Measurements from ENCODE around the gene USP49.
"Not testable (repeated sequence)": the region's sequence is repeated elsewhere in the genome, so short reads cannot be mapped to it uniquely, and the experiment has no call there.

USP49 gene

GRCh38 chr6:41895300-41896233 is at the start of gene USP49:
Gene USP49, minus strand, starts transcription at chr6:41895375. Its CDS starts 88,392 bp downstream, at chr6:41806983.
- peak within 1 kb of the TSS; percentile 66 to 82 for H3K9ac ChIP-seq (ENCODE audit: low read depth in 1 of 2, low read length in 2 of 2)
- H3K4me1 ChIP-seq (ENCODE audit: control insufficient read depth in 2 of 2, insufficient read depth in 2 of 2, low read length in 2 of 2): peaks cover 9 to 15% of the 10 kb centered on the region in 2 donors
- H3K36me3 ChIP-seq (ENCODE audit: control insufficient read depth in 2 of 2, insufficient read depth in 2 of 2, low read length in 2 of 2): no peaks in the 10 kb centered on the region
- H3K27ac ChIP-seq (ENCODE audit: low read depth in 2 of 2, low read length in 2 of 2): peak within 1 kb of the TSS; percentile 75 to 78
- no peaks in the 10 kb centered on the region for H3K9me3 ChIP-seq (ENCODE audit: control insufficient read depth in 2 of 2, low read length in 2 of 2)
- H3K4me3 ChIP-seq (ENCODE audit: low read length in 2 of 2): peak within 1 kb of the TSS; percentile 68 to 81
- no peaks in the 10 kb centered on the region for H3K27me3 ChIP-seq (ENCODE audit: control insufficient read depth in 2 of 2, insufficient read depth in 2 of 2, low read length in 2 of 2)

- Histone ChIP-seq H3K9me3 (ENCODE audit: control insufficient read depth in 2 of 2, low read length in 2 of 2) (no peaks in the 10 kb centered on the region), H3K4me1 (ENCODE audit: control insufficient read depth in 2 of 2, insufficient read depth in 2 of 2, low read length in 2 of 2) (peaks cover 20 to 28% of the 10 kb centered on the region in 2 donors), H3K36me3 (ENCODE audit: control insufficient read depth in 2 of 2, insufficient read depth in 2 of 2, low read length in 2 of 2) (no peaks in the 10 kb centered on the region), H3K9ac (ENCODE audit: low read depth in 1 of 2, low read length in 2 of 2) (no peak overlapping the region), H3K27me3 (ENCODE audit: control insufficient read depth in 2 of 2, insufficient read depth in 2 of 2, low read length in 2 of 2) (no peaks in the 10 kb centered on the region), H3K27ac (ENCODE audit: low read depth in 2 of 2, low read length in 2 of 2) (no peak overlapping the region), H3K4me3 (ENCODE audit: low read length in 2 of 2) (no peak overlapping the region)
Observed at GRCh38 chr6:41943456-41943855, 48.3 kb upstream of the USP49 start.

DNA sequence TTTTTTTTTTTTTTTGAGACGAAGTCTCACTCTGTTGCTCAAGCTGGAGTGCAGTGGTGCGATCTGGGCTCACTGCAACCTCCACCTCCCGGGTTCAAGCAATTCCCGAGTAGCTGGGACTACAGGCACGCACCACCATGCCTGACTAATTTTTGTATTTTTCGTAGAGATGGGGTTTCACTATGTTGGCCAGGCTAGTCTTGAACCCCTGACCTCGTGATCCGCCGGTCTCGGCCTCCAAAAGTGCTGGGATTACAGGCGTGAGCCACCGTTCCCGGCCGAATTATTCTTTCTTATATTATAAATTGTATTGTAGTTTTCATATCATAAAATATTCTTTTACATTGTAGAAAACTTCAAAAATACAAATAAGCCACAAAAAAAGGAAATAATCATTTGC is 47.7 kb upstream of the USP49 start:
- H3K36me3 ChIP-seq (ENCODE audit: control insufficient read depth in 2 of 2, insufficient read depth in 2 of 2, low read length in 2 of 2); H3K27ac ChIP-seq (ENCODE audit: low read depth in 2 of 2, low read length in 2 of 2); H3K27me3 ChIP-seq (ENCODE audit: control insufficient read depth in 2 of 2, insufficient read depth in 2 of 2, low read length in 2 of 2); H3K9ac ChIP-seq (ENCODE audit: low read depth in 1 of 2, low read length in 2 of 2); H3K9me3 ChIP-seq (ENCODE audit: control insufficient read depth in 2 of 2, low read length in 2 of 2); H3K4me3 ChIP-seq (ENCODE audit: low read length in 2 of 2): not testable (repeated sequence)
- H3K4me1 ChIP-seq (ENCODE audit: control insufficient read depth in 2 of 2, insufficient read depth in 2 of 2, low read length in 2 of 2): peaks cover 24 to 28% of the 10 kb centered on the region in 2 donors

DNA sequence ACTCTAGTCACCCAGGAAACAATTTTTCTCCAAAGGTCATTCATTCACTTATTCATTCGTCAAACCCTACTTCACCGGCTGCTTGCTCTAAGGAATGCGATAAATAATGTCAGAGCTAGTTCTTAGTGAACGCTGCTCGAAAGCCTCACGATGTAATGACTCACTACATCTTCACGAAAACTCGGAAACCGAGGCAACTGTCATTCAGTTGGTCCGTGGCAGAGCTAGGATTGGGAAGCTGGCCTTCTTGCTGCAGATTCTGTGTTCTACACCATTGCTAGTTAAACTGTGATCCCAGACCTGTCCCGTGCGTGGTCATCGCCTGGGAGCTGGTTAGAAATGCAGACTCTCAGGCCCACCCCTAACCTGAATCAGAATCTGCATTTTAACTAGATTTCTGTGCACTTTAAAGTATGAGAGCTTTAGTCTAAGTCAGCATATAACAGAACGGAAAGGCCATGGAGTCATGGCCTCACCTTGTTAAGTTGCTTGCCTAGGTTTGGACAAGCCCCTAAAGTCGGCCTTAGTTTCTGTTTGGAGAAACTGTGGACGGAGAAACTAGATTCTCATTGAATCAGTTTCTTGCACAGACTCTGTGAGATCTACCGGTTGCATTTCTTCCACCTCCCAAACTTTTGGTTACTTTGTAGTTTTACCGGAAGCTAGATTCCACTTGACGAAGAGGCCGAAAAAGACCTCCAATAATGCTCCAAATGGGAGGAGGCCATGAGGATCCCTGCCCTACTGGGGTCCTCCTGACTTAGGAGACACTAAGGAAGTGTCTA is 47.1 kb upstream of the USP49 start:
- H3K36me3 ChIP-seq (ENCODE audit: control insufficient read depth in 2 of 2, insufficient read depth in 2 of 2, low read length in 2 of 2): peaks cover 0 to under 1% of the 10 kb centered on the region in 2 donors
- H3K4me1 ChIP-seq (ENCODE audit: control insufficient read depth in 2 of 2, insufficient read depth in 2 of 2, low read length in 2 of 2): peaks cover 24 to 28% of the 10 kb centered on the region in 2 donors
- peak overlapping the region; percentile 29 to 73 for H3K27ac ChIP-seq (ENCODE audit: low read depth in 2 of 2, low read length in 2 of 2)
- H3K27me3 ChIP-seq (ENCODE audit: control insufficient read depth in 2 of 2, insufficient read depth in 2 of 2, low read length in 2 of 2): no peaks in the 10 kb centered on the region
- H3K9me3 ChIP-seq (ENCODE audit: control insufficient read depth in 2 of 2, low read length in 2 of 2): no peaks in the 10 kb centered on the region
- peak overlapping the region; percentile 13 to 42 for H3K9ac ChIP-seq (ENCODE audit: low read depth in 1 of 2, low read length in 2 of 2)
- peak overlapping the region; percentile 77 to 93 for H3K4me3 ChIP-seq (ENCODE audit: low read length in 2 of 2)

GRCh38 chr6:41941280-41942066 is 46.3 kb upstream of the USP49 start, which contains the start of gene CCND3:
Gene CCND3, minus strand, starts transcription at chr6:41941808. Its CDS starts 159 bp downstream, at chr6:41941649.
- Histone ChIP-seq H3K4me3 (ENCODE audit: low read length in 2 of 2) (peak within 1 kb of the TSS; percentile 77 to 93), H3K4me1 (ENCODE audit: control insufficient read depth in 2 of 2, insufficient read depth in 2 of 2, low read length in 2 of 2) (peaks cover 30 to 31% of the 10 kb centered on the region in 2 donors), H3K36me3 (ENCODE audit: control insufficient read depth in 2 of 2, insufficient read depth in 2 of 2, low read length in 2 of 2) (peaks cover 0 to 8% of the 10 kb centered on the region in 2 donors), H3K9ac (ENCODE audit: low read depth in 1 of 2, low read length in 2 of 2) (peak within 1 kb of the TSS; percentile 72 to 74), H3K27ac (ENCODE audit: low read depth in 2 of 2, low read length in 2 of 2) (peak within 1 kb of the TSS; percentile 81 to 86), H3K9me3 (ENCODE audit: control insufficient read depth in 2 of 2, low read length in 2 of 2) (no peaks in the 10 kb centered on the region), H3K27me3 (ENCODE audit: control insufficient read depth in 2 of 2, insufficient read depth in 2 of 2, low read length in 2 of 2) (no peaks in the 10 kb centered on the region)

DNA sequence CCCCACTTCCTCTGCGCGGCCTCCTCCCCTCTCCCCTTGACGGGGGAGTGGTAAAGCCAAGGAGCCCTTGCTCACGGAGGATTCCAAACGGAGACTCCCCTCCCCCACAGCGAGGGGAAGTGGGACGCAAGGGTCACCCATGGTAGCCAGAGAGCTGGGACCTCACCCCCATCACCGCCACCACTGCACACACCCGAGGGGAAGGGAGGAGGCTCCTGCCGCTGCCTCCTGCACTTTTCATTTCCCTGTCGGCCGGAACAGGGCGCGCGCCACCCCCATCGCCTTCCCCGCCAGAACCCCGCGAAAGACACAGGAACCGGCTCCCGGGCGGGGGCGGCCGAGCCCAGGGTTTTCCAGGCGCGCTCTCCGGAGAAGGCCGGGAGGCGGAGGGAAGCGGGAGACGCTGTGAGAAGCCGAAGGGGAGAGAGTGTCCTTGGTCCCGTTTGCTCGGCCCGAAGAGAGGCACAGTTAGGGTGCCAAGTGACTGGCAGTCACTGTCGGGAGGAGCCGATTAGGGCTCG is 45.6 kb upstream of the USP49 start:
- Histone ChIP-seq H3K27ac (ENCODE audit: low read depth in 2 of 2, low read length in 2 of 2) (peak overlapping the region; percentile 81 to 86), H3K36me3 (ENCODE audit: control insufficient read depth in 2 of 2, insufficient read depth in 2 of 2, low read length in 2 of 2) (peaks cover 0 to 12% of the 10 kb centered on the region in 2 donors), H3K4me1 (ENCODE audit: control insufficient read depth in 2 of 2, insufficient read depth in 2 of 2, low read length in 2 of 2) (peaks cover 31 to 36% of the 10 kb centered on the region in 2 donors), H3K9me3 (ENCODE audit: control insufficient read depth in 2 of 2, low read length in 2 of 2) (no peaks in the 10 kb centered on the region), H3K9ac (ENCODE audit: low read depth in 1 of 2, low read length in 2 of 2) (peak overlapping the region; percentile 72 to 74), H3K4me3 (ENCODE audit: low read length in 2 of 2) (peak overlapping the region; percentile 77 to 93), H3K27me3 (ENCODE audit: control insufficient read depth in 2 of 2, insufficient read depth in 2 of 2, low read length in 2 of 2) (no peaks in the 10 kb centered on the region)

GRCh38 chr6:41939848-41940758 is 44.9 kb upstream of the USP49 start:
- Histone ChIP-seq H3K27me3 (ENCODE audit: control insufficient read depth in 2 of 2, insufficient read depth in 2 of 2, low read length in 2 of 2) (no peaks in the 10 kb centered on the region), H3K36me3 (ENCODE audit: control insufficient read depth in 2 of 2, insufficient read depth in 2 of 2, low read length in 2 of 2) (peaks cover under 1 to 18% of the 10 kb centered on the region in 2 donors), H3K4me1 (ENCODE audit: control insufficient read depth in 2 of 2, insufficient read depth in 2 of 2, low read length in 2 of 2) (peaks cover 31 to 38% of the 10 kb centered on the region in 2 donors), H3K27ac (ENCODE audit: low read depth in 2 of 2, low read length in 2 of 2) (peak overlapping the region; percentile 81 to 86), H3K9me3 (ENCODE audit: control insufficient read depth in 2 of 2, low read length in 2 of 2) (no peaks in the 10 kb centered on the region), H3K4me3 (ENCODE audit: low read length in 2 of 2) (peak overlapping the region; percentile 77 to 93), H3K9ac (ENCODE audit: low read depth in 1 of 2, low read length in 2 of 2) (peak overlapping the region; percentile 72 to 74)

DNA sequence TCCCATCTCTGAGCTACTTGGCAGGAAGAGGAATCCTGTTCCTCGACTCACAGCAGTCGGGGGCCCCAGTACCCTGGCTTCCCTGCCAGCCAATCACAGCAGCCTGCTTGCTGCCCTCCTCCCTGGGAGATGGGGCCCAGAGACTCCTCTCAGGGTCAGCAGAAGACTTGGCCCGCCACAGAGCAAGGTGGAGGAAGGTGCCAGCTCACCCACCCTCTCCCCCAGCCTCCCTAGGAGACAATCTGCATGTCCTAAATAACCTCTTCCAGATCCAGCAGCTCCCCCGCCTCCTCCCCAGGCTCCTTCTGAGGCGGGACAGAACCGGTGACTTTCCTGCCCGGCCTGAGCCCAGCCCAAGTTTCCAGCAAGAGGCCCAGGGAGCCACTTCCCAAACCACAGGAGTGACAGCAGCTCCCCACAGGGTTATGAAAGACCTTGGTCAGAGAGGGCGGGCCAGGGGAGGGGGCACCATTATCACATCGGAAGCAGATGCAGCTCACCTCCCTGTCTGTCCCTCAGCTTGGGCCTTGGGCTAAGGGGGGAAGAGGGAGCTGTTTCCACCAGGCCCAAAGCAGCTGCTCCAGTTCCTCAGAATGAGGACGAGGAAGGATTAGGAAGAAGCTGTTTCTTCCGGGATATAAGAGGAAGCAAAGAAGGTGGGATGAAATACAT is 44.1 kb upstream of the USP49 start:
- H3K27me3 ChIP-seq (ENCODE audit: control insufficient read depth in 2 of 2, insufficient read depth in 2 of 2, low read length in 2 of 2): no peaks in the 10 kb centered on the region
- peaks cover 9 to 26% of the 10 kb centered on the region in 2 donors for H3K36me3 ChIP-seq (ENCODE audit: control insufficient read depth in 2 of 2, insufficient read depth in 2 of 2, low read length in 2 of 2)
- peak overlapping the region in 1 of 2 donors; percentile 9 for H3K9ac ChIP-seq (ENCODE audit: low read depth in 1 of 2, low read length in 2 of 2)
- H3K27ac ChIP-seq (ENCODE audit: low read depth in 2 of 2, low read length in 2 of 2): peak overlapping the region; percentile 38 to 86
- no peaks in the 10 kb centered on the region for H3K9me3 ChIP-seq (ENCODE audit: control insufficient read depth in 2 of 2, low read length in 2 of 2)
- H3K4me3 ChIP-seq (ENCODE audit: low read length in 2 of 2): peak overlapping the region in 1 of 2 donors; percentile 93
- peaks cover 31 to 38% of the 10 kb centered on the region in 2 donors for H3K4me1 ChIP-seq (ENCODE audit: control insufficient read depth in 2 of 2, insufficient read depth in 2 of 2, low read length in 2 of 2)

All from mucosa of rectum (tissue), 2 donors.